GM19372 (cell line): ENCODE data around the gene BMERB1.

ENCODE experiments used
- ATAC-seq: cut with Tn5 transposase; IDR thresholded peaks from one replicate; pipeline ENCODE4 v1.9.1; 2021; ENCODE audit warnings: mild to moderate bottlenecking, low read depth, moderate library complexity; ENCODE audit not compliant: unreplicated experiment

BMERB1 gene

GRCh38 chr16:15581127-15581815, 146.9 kb downstream of the BMERB1 start:
- ATAC-seq: no peak

- no peak for ATAC-seq
These were observed 149.1 kb downstream of the BMERB1 start for GRCh38 chr16:15583526-15583925.

GRCh38 chr16:15585956-15586355, 151.6 kb downstream of the BMERB1 start:
- ATAC-seq: no peak

- ATAC-seq: no peak
These were observed 152.3 kb downstream of the BMERB1 start for GRCh38 chr16:15586716-15587115.

- ATAC-seq: no peak
These were observed 152.9 kb downstream of the BMERB1 start for GRCh38 chr16:15587152-15587825.

GRCh38 chr16:15592324-15592723, 157.9 kb downstream of the BMERB1 start:
- no peak for ATAC-seq

GRCh38 chr16:15593235-15593634, 158.8 kb downstream of the BMERB1 start:
- no peak for ATAC-seq

GRCh38 chr16:15594711-15595320, 160.4 kb downstream of the BMERB1 start:
- no peak for ATAC-seq

GRCh38 chr16:15597135-15597534, 162.7 kb downstream of the BMERB1 start:
- no peak for ATAC-seq

GRCh38 chr16:15597822-15598647, 163.6 kb downstream of the BMERB1 start:
- ATAC-seq: no peak

GRCh38 chr16:15598648-15599190, 164.3 kb downstream of the BMERB1 start:
- ATAC-seq: no peak

GRCh38 chr16:15599303-15600070, 165.1 kb downstream of the BMERB1 start:
- ATAC-seq: no peak

- ATAC-seq: no peak
These were observed 167.0 kb downstream of the BMERB1 start for GRCh38 chr16:15601212-15601879.

- no peak for ATAC-seq
These were observed 168.1 kb downstream of the BMERB1 start for GRCh38 chr16:15602285-15603044.

GRCh38 chr16:15604460-15605440, 170.4 kb downstream of the BMERB1 start:
- no peak for ATAC-seq

- no peak for ATAC-seq
These were observed 171.6 kb downstream of the BMERB1 start for GRCh38 chr16:15605839-15606517.
